GM20431 (cell line): Measurements from ENCODE around the gene ARHGAP44.

ENCODE experiments used
- in situ Hi-C: fragments of 300-500 bp; cut with MseI, MboI; formaldehyde crosslinking; loops from one replicate; pipeline ENCODE4 v1.15.0; 2020; ENCODE audit warnings: low sequenced_read_pairs; ENCODE audit not compliant: unreplicated experiment

ARHGAP44 gene

GRCh38 chr17:12883472-12883871 is 94.2 kb downstream of the ARHGAP44 start:
- in situ Hi-C loops, result no loop called here

DNA sequence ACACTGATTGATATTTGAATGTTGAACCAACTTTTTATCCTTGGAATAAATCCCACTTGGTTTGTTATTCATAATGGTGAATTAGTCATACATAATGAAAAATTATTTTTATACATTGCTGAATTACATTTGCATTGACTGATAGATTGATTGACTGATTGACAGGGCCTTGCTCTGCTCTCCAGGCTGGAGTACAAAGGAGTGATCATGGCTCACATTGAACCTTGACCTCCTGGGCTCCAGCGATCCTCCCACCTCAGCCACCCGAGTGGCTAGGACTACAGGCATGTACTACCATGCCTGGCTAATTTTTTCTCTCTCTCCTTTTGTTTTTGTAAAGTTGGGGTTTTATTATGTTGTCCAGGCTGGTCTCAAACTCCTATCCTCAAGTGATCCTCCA is 97.8 kb downstream of the ARHGAP44 start:
- in situ Hi-C loops, result no loop called here

GRCh38 chr17:12896180-12896785 is 107.0 kb downstream of the ARHGAP44 start:
- in situ Hi-C loops, result no loop called here

- in situ Hi-C loops, result no loop called here
Observed at GRCh38 chr17:12898110-12898509, 108.8 kb downstream of the ARHGAP44 start.

GRCh38 chr17:12899604-12900003 is 110.3 kb downstream of the ARHGAP44 start:
- in situ Hi-C loops, result no loop called here

DNA sequence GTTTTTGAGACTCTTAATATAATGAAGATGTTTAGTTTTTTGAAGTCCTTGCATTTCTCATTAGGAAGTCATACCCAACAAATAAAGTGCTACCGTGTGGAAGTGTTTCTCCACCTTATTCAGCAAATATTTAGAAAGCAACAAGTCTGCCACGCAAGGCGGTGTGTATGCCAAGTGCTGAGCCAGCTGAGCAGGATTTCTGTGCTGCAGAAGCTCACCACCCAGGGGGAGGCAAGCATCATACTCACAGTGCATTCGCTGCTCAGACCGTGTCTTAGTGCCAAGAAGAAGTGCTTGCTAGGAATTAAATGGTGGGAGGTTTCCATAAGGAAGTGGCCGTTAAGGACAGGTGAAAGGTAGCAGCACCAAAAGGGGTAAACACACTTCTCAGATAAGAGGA is 111.2 kb downstream of the ARHGAP44 start:
- in situ Hi-C loops, result no loop called here

DNA sequence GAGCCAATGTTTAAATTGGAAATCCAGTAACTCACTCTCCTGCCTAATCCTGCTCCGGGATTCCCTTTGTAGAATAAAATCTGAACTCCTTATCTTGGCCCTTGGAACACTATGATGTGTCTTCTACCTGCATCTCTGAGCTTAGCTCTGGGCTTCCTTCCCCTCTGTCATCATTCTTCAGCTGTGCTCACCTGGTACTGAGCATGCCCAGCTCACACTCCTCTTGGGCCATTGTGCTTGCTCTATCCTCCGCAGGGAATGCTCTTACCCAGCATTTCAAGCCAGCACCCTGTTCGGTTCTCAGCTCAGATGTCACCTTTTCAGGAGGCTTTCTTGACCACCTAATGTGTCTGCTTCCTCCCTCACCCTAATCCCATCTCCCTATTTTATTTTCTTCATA is 112.7 kb downstream of the ARHGAP44 start:
- in situ Hi-C loops, result no loop called here

- in situ Hi-C loops, result no loop called here
Observed at GRCh38 chr17:12907477-12907876, 118.2 kb downstream of the ARHGAP44 start.

- in situ Hi-C loops, result no loop called here
Observed at GRCh38 chr17:12909046-12909445, 119.7 kb downstream of the ARHGAP44 start.

DNA sequence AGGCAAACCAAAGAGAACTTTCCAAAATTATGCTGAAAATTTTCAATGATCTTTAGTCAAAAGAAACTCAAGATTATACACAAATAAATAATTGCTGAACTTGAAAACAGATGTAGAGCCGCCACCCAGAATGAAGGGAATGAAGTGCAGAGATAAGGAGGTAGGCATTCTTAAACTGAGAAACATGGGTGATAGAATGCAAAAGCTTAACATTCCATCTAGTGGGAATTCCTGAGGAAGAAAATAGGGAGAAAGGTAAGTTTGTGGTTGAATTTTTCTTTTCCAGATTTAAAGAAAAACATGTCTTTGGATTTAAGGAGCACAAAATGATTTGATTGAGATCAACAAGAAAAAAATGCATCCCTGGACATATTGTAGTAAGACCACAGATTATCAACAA is 120.2 kb downstream of the ARHGAP44 start:
- in situ Hi-C loops, result no loop called here

DNA sequence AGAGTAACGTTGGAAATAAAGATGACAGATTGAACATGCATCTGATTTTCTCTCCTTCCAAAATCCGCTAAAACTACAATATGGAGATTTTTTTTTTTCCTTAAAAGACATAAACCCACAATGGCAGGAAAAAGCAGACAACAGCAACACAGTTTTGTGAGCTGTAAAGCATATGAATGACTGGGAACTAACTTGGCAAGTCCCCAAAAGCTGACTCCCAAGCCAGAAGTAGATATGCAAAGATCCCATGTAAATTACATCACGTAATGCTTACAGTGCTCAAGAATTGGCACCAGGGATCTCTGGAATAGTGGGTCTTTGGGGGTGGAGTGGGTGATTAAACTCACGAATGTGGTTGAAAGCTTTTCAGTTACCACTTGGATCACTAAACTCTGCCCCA is 121.9 kb downstream of the ARHGAP44 start:
- in situ Hi-C loops, result no loop called here

DNA sequence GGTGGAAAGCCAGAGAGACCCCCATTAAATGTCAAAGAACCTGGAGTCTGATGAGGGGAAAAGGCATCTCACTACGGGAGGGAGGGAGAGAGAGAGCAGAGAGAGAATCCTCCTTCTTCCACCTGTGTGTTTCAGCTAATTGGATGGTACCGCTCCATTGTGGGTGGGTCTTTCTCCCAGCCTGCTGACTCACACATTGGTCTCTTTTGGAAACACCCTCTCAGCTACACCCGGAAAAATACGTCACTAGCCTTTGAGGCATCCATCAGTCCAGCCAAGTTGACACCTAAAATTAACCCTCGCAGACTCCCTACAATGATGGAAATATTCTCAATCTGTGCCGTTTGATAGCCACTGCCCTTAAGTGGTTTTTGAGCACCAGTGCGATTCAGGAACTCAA is 128.1 kb downstream of the ARHGAP44 start:
- in situ Hi-C loops, result no loop called here

- in situ Hi-C loops, result no loop called here
Observed at GRCh38 chr17:12918142-12918541, 128.8 kb downstream of the ARHGAP44 start.

- in situ Hi-C loops, result no loop called here
Observed at GRCh38 chr17:12922120-12922519, 132.8 kb downstream of the ARHGAP44 start.

DNA sequence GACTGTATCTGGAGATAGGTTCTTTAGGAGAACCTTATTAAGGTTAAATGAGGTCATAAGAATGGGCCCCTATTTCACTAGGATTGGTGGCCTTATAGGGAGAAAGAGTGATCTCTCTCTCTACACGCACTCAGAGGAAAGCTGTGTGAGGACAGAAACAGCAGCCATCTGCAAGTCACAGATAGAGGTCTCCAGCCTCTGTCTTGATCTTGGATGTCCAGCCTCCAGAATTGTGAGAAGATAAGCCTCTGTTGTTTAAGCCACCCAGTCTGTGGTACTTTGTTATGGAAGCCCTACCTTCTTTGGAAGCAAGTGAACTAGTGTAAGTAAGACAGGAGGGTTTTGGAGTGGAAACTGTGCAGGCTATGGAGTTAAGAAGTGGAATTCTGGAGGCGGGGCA is 135.3 kb downstream of the ARHGAP44 start:
- in situ Hi-C loops, result no loop called here

DNA sequence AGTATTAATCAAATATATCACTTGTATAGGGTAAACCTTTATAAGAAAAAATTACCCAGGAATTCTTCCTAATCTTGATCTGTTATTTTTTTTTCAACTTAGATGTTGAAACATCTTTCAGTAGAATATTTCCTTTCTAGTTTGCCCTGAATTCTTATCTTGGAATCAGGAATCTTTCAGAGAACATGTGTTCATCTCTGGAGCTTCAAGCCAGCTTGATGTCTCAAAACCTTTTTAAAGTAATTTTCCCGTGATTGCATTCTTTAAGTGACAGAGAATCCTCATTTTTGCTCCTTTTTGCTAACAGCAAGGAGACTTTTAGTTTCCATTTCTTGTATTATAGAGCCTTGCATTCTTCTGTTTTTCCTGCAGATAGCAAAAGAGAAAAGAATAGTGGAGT is 137.7 kb downstream of the ARHGAP44 start:
- in situ Hi-C loops, result no loop called here

DNA sequence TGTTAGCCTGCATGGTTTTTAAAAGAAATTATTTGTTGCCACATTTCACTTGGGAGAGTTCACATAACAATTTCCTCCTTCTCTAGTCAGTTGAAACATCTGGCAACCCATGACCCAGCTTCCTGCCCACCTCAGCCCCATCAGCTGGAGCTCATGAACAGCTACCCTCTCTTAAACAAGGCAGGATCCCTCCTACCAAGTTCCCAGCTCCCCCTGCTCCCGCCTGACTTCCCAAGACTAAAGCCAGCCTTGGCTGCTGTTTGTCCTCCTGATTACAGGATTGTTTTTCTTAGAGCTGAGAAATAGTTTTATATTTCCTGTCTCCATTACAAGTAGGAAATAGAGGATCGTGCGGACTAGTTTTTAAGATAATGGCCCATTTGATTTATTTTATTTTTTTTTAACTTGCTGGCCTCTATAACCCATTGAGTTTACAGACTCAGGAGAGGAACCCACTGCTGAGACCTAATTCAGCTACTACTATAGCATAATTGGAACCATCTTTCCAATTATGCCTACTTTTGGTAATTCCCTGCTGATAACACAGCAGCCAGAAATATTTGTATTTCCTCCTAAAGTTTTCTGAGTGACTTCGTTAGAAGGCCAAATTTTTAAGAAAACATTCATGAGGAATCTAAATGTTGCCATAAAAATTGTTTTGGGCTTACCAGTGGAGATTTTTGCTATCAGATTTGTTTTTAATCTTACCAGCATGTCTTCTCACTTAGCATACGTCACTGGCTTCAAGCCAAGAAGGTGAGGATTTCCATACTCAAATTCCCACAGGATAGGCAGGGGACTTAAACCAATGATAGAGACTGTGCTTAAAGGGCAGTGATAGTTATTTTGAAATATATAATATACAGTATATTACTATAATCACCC is 138.5 kb downstream of the ARHGAP44 start:
- in situ Hi-C loops, result no loop called here

DNA sequence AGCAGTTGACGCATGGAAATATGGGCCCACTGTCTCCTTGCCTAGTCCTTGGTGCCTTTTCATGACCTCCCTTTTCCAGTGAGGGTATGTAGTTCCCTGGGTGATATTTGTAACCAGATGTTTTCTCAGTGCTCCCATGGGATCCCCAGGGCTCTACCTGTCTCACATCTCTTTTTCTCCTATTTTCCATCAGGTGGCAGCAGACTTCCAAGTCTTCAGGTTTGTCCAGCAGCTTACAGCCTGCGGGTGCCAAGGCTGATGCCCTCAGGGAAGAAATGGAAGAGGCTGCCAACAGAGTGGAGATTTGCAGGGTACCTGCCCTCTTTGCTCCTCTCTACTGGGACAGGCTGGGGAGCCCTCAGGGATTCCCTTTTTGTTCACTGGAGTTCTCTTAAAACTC is 139.4 kb downstream of the ARHGAP44 start:
- in situ Hi-C loops, result no loop called here

GRCh38 chr17:12936501-12936900 is 147.2 kb downstream of the ARHGAP44 start:
- in situ Hi-C loops, result no loop called here

GRCh38 chr17:12940699-12941098 is 151.4 kb downstream of the ARHGAP44 start:
- in situ Hi-C loops, result no loop called here

GRCh38 chr17:12947047-12947446 is 157.7 kb downstream of the ARHGAP44 start:
- in situ Hi-C loops, result no loop called here

- in situ Hi-C loops, result no loop called here
Observed at GRCh38 chr17:12952012-12952411, 162.7 kb downstream of the ARHGAP44 start.
